Stimulated activated CD4-positive, alpha-beta T cell treated with anti-CD3 and anti-CD28 coated beads, TNF-alpha, amount 100 ng/mL, for 4 hours (primary cell): ENCODE data around the gene DYSF.

Source experiments
- DNase-seq, 3 experiments: peaks; one replicate each; pipeline ENCODE4 v3.0.0-alpha.2; 2020; ENCODE audit warnings: low read depth in 3 of 3

DYSF gene

GRCh38 chr2:71602581-71602980 is 149.2 kb downstream of the DYSF start:
- DNase-seq = no peak

- no peak for DNase-seq
Measured at GRCh38 chr2:71603311-71603811, 150.0 kb downstream of the DYSF start.

GRCh38 chr2:71603851-71604725 is 150.7 kb downstream of the DYSF start:
- DNase-seq = no peak

DNA sequence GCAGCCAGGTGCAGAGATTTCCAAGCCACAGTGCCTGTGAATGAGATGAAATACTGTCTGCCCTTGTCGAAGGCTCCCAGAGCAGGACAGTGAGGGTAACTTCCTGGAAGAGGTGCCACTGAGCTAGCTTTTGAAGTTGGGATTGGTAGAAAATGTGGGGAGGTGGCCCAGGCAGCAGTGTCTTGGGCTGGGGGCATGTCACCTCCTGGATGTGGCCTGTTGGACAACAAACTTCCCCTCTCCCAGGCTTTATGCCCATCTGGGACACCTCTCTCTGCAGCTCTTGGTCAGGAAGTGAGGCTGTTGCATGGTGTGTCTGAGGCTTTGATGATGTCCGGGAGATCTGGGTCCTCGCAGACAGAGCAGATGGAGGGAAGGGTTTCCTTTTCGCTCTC is 151.4 kb downstream of the DYSF start:
- DNase-seq = no peak

GRCh38 chr2:71605173-71605641 is 151.8 kb downstream of the DYSF start:
- DNase-seq = no peak

GRCh38 chr2:71605781-71606241 is 152.4 kb downstream of the DYSF start:
- no peak for DNase-seq

DNA sequence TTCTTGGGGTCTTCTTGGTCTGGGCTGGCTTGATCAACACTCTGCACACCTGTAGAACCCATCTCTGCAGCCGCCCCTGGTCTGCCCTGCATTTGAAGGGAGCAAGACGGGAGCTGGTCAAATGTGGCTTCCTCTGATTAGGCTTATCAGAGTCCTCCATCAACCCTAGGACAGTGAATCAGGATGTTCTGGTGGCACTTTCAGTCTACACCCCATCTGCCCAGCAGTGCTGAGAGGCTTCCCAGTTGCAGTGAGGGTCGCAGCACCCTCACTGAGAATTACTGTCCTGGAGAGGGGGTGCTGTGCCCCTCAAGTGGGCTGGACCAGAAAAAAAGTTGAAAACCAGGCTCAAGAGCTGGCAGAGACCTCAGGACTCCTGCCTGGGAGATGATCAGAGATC is 152.9 kb downstream of the DYSF start:
- DNase-seq = no peak

DNA sequence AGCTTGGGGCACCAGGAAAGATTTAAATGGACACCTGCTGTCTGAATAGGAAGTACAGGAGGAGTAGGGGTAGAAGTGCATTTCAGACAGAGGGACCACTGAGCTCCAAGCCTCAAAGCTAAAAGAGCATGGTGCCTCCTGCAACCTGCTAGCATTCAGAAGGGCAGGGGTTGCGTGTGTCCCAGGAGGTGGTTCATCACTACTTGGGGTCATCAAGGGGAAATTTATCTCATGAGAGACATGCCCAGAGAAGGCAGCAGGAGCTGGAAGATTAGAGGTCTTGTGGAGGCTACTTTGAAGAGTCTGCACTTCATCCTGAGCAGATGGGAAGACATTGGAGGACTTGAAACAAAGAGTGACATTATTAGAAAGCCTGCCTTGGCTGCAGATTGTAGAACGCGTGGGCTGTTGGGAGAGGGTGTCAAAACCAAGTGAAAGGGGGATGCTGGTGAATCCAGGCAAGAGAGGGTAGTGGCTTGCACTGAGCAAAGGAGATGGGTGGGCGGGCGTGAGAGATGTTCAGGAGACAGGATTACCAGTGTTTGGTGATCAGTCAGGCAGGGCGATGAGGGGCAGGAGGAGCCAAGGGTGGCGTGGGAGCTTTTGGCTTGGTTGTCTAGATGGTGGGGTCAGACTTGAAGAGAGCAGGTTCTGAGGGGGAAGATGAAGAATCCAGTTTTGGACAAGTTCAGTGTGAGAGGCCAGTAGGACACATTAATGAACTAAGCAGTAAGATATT is 154.0 kb downstream of the DYSF start:
- no peak for DNase-seq

DNA sequence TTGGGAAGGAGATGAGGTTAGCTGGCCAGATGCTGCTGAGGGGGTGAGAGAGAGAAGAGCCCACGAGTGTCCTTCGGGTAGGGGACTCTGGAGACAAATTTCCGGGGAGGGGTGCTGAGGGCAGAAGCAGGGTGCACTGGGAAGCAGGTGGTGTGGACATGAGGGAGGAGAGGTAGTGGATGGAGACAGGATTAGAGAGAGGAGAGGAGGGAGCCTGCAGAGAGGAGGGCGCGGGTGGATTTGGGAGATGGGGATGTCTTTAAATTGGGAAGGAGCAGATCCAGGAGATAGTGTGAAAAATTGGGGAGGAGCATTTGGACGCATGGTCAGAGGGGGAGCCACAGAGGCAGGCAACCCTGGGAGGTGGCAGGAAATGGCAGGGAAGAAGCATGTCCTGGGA is 154.7 kb downstream of the DYSF start:
- no peak for DNase-seq

GRCh38 chr2:71608441-71608840 is 155.1 kb downstream of the DYSF start:
- no peak for DNase-seq

DNA sequence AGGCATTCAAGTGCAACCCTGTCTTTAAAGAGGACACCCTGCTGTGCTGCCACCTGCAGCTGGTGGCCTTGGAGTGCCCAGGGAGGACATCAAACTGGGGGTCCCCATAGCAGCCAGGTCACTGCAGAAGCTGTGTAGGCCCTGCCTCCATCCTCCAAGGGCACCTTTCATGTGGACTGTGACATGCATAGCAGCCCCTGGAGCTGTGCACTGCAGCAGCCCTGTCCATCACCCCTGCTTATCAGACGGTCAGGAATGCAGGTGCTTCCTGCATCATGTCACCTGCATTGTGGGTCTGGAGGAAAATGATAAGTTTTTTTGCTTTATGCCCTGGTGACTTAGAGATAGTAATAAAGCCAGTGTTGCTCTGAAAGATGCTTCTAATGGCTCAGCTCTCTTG is 155.7 kb downstream of the DYSF start:
- DNase-seq = no peak

DNA sequence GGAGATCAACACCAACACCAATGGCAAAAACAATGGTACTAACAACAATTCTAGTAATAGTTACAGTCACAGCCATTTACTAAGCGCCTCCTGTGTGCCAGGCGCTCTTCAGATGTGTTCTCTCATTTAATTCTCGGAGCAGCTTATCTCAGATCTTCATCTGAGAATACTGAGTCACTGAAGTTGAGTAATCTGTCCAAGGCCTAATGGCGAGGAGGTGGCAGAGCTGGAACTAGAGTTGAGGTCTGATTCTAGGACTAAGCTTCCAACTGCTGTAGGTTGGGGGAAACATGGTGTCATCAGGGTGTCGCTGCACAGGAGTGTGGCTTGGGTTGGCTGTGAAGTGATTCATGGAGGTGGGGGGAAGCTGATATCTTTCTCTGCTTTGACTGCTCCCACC is 156.1 kb downstream of the DYSF start:
- DNase-seq = no peak

- no peak for DNase-seq
Measured at GRCh38 chr2:71609958-71610357, 156.6 kb downstream of the DYSF start.

GRCh38 chr2:71610671-71611070 is 157.3 kb downstream of the DYSF start:
- DNase-seq = no peak

DNA sequence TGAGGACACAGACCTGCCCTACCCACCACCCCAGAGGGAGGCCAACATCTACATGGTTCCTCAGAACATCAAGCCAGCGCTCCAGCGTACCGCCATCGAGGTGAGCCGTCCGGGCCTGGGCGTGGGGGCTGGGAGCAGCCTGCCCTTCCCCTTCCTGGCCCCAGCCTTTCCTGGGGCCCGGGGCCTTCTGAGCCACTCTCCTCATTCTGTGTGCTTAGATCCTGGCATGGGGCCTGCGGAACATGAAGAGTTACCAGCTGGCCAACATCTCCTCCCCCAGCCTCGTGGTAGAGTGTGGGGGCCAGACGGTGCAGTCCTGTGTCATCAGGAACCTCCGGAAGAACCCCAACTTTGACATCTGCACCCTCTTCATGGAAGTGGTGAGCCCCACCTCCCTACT is 157.9 kb downstream of the DYSF start:
- no peak for DNase-seq

GRCh38 chr2:71611781-71612527 is 158.6 kb downstream of the DYSF start:
- DNase-seq = no peak

GRCh38 chr2:71612581-71613402 is 159.4 kb downstream of the DYSF start:
- DNase-seq = no peak

- no peak for DNase-seq
Measured at GRCh38 chr2:71613403-71613952, 160.1 kb downstream of the DYSF start.

GRCh38 chr2:71613953-71614925 is 160.9 kb downstream of the DYSF start:
- DNase-seq = no peak
